22Rv1 (cell line): ENCODE measurements around the gene FLCN.

ENCODE experiments used
- CTCF ChIP-seq: fragments of 450-650 bp; IDR thresholded peaks from 2 replicates; pipeline ENCODE4 v1.5.1; 2017; ENCODE audit warnings: mild to moderate bottlenecking
- ZFX ChIP-seq: fragments of 450-650 bp; IDR thresholded peaks from 2 replicates; pipeline ENCODE4 v1.6.1; 2017; ENCODE audit warnings: antibody characterized with exemption, borderline replicate concordance

GRCh38 chr17:17200311-17200710, 36.7 kb downstream of the FLCN start:
- TF ChIP-seq CTCF (no peak), ZFX (no peak)
